Activated CD8-positive, alpha-beta T cell treated with anti-CD3 and anti-CD28 coated beads for 36 hours (primary cell): Measurements from ENCODE around the gene SERPINB5. TPM values are rescaled to one million over a fixed set of nuclear protein-coding genes. Genes with fewer than 3 reads are reported as not detected.

ENCODE experiments used
- ATAC-seq: fragments of 200-7000 bp; cut with Tn5 transposase; one replicate; pipeline ENCODE4 v1.10.0; 2021; ENCODE audit warnings: mild to moderate bottlenecking, moderate library complexity
- CTCF ChIA-PET: fragments of 350-600 bp; sonication (Branson Sonifier 250); formaldehyde crosslinking; loops from one replicate; lab custom pipeline; 2021; ENCODE audit warnings: antibody characterized with exemption; lab: Charles Lee
- POLR2A ChIA-PET: fragments of 350-600 bp; sonication (Branson Sonifier 250); formaldehyde crosslinking; loops from one replicate; lab custom pipeline; 2021; ENCODE audit warnings: antibody characterized with exemption; lab: Charles Lee
- DNase-seq: peaks from one replicate; pipeline ENCODE4 v3.0.0-alpha.2; 2020
- H3K27ac Mint-ChIP-seq: one replicate; pipeline ENCODE4 v1.8.0; 2021; ENCODE audit warnings: mild to moderate bottlenecking, mixed read lengths
- H3K27me3 Mint-ChIP-seq: one replicate; pipeline ENCODE4 v1.8.0; 2021; ENCODE audit warnings: mixed read lengths
- H3K36me3 Mint-ChIP-seq: one replicate; pipeline ENCODE4 v1.8.0; 2021; ENCODE audit warnings: low read depth, mixed read lengths
- H3K4me1 Mint-ChIP-seq: one replicate; pipeline ENCODE4 v1.8.0; 2021; ENCODE audit warnings: low read depth, mixed read lengths
- H3K4me3 Mint-ChIP-seq: one replicate; pipeline ENCODE4 v1.8.0; 2021; ENCODE audit warnings: mild to moderate bottlenecking, moderate library complexity, mixed read lengths
- H3K9me3 Mint-ChIP-seq: one replicate; pipeline ENCODE4 v1.8.0; 2021; ENCODE audit warnings: mixed read lengths
- CTCF ChIP-seq: fragments of 200-600 bp; IDR thresholded peaks from one replicate; pipeline ENCODE4 v1.8.0; 2022; ENCODE audit warnings: antibody characterized with exemption, mild to moderate bottlenecking
- intact Hi-C: fragments of 100-400 bp; cut with micrococcal nuclease; formaldehyde crosslinking; loops from one replicate; pipeline ENCODE4 v1.10.0; 2022
- total RNA-seq, 2 experiments: library from RNA; stranded (reverse); gene quantifications; one replicate each; pipeline ENCODE4 v1.2.3, GENCODE V29; 2021

The SERPINB5 gene
- total RNA-seq, 2 experiments from 2014 or later, result not detected

- Mint-ChIP-seq H3K4me3 (no peak overlapping the region), H3K27ac (no peak overlapping the region), H3K9me3 (no peaks in the 10 kb centered on the region), H3K36me3 (no peaks in the 10 kb centered on the region), H3K27me3 (peaks cover 3% of the 10 kb centered on the region), H3K4me1 (no peaks in the 10 kb centered on the region)
- CTCF ChIA-PET, result no interaction called here
- ATAC-seq (no peak), DNase-seq (no peak)
- POLR2A ChIA-PET, result no interaction called here
- TF ChIP-seq CTCF, result no peak
- intact Hi-C loops, result no loop called here
These were observed 3.7 kb downstream of the SERPINB5 start for GRCh38 chr18:63480476-63480875.

DNA sequence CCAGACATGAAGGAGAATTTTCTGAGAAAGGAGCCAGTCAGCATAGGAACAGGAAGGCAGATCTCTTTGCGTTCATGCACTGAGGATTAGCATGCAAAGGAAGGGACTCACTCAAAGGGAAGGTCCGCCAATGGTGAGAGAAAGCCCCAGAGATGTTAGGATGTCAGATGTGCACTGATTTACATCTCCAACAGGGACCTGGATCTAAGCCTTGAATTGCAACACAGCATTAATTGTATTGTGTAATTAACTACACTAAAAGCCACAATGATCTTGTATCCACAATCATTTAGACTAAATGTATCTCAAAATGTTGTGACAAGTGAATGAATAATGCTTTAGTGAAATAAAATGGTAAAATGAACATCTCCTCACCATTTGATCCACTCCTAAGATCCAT, 4.2 kb downstream of the SERPINB5 start:
- ATAC-seq, result no peak
- intact Hi-C loops, result no loop called here
- no peaks in the 10 kb centered on the region for H3K4me1 Mint-ChIP-seq
- H3K27me3 Mint-ChIP-seq, result peaks cover 3% of the 10 kb centered on the region
- H3K36me3 Mint-ChIP-seq, result no peaks in the 10 kb centered on the region
- no peaks in the 10 kb centered on the region for H3K9me3 Mint-ChIP-seq
- H3K27ac Mint-ChIP-seq, result no peak overlapping the region
- TF ChIP-seq CTCF, result no peak
- ChIA-PET CTCF (no interaction called here), POLR2A (no interaction called here)
- no peak overlapping the region for H3K4me3 Mint-ChIP-seq
- no peak for DNase-seq

DNA sequence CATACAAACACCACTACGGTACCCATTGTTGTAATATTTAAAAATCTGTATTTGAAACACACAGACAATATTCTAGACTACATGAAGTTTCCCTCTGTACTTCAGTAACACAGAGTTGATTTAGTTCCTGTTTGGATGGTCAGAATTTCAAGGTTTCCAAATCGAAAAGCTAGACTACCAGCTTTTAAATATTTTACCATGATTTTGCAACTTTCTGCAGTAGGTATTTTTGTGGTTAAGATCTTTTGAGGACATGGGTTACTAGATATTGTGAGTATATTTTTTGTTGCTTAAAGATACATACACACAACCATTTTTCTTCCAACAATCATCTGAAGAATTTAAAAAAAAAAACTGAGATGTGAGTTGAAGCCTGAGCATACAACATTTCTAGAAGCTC, 10.9 kb downstream of the SERPINB5 start:
- ATAC-seq, result no peak
- Mint-ChIP-seq H3K27ac (no peak overlapping the region), H3K27me3 (peaks cover 7% of the 10 kb centered on the region), H3K36me3 (no peaks in the 10 kb centered on the region), H3K9me3 (no peaks in the 10 kb centered on the region), H3K4me1 (no peaks in the 10 kb centered on the region), H3K4me3 (no peak overlapping the region)
- no peak for TF ChIP-seq CTCF
- ChIA-PET CTCF (interaction anchor here (1.0 to 1.3 kb wide), 4 partner anchors 8 to 63 kb away, joined by 3 to 4 read pairs (median 3); no protein-coding TSS in a partner anchor), POLR2A (no interaction called here)
- intact Hi-C loops, result no loop called here
- no peak for DNase-seq

DNA sequence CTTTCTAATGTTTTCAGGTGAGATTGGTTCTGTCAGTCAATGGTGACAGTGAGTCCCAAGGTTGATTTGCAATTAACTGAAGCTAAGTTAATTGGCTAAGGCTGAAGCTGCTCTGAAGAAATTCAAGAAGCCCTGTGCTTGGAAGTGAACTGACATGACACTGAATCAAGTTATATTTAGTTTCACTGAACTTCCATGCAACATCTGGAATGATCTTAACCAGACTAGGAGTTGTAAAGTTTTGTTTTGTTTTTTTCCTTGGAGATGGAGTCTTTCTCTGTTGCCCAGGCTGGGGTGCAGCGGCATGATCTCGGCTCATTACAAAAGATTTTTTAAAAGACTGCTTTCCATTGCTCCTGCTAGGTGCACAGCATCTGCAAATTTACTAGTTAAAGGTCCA, 11.4 kb downstream of the SERPINB5 start:
- Mint-ChIP-seq H3K27ac (no peak overlapping the region), H3K27me3 (peaks cover 10% of the 10 kb centered on the region), H3K9me3 (no peaks in the 10 kb centered on the region), H3K36me3 (no peaks in the 10 kb centered on the region), H3K4me3 (no peak overlapping the region), H3K4me1 (no peaks in the 10 kb centered on the region)
- ChIA-PET POLR2A (no interaction called here), CTCF (interaction anchor here (1.1 to 1.2 kb wide), 2 partner anchors 18 to 62 kb away, joined by 3 to 4 read pairs; no protein-coding TSS in a partner anchor)
- intact Hi-C loops, result no loop called here
- no peak for TF ChIP-seq CTCF
- no peak for DNase-seq
- ATAC-seq, result no peak

DNA sequence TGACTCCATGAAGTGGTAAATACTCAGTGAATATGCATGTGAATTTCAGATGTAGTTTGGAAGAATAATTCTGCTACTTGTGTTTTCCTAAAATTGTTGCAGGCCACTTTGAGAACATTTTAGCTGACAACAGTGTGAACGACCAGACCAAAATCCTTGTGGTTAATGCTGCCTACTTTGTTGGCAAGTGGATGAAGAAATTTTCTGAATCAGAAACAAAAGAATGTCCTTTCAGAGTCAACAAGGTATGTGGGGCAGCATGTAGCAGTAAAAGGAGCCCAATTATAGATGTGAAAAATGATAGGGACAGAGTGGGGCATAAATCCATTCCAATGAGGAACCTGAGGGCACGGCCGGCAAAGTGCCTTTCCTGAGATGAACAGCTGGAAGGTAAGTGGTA, 16.1 kb downstream of the SERPINB5 start:
- Mint-ChIP-seq H3K4me3 (no peak overlapping the region), H3K27ac (no peak overlapping the region), H3K4me1 (no peaks in the 10 kb centered on the region), H3K36me3 (no peaks in the 10 kb centered on the region), H3K27me3 (peaks cover 9% of the 10 kb centered on the region), H3K9me3 (no peaks in the 10 kb centered on the region)
- CTCF ChIA-PET, result interaction anchor here (0.9 to 3.1 kb wide), 2 partner anchors 13 to 18 kb away, joined by 4 to 11 read pairs; no protein-coding TSS in a partner anchor
- DNase-seq (no peak), ATAC-seq (no peak)
- POLR2A ChIA-PET, result no interaction called here
- intact Hi-C loops, result no loop called here
- TF ChIP-seq CTCF, result no peak
